H1 (cell line): ENCODE data around the gene PCTP. TPM values are rescaled to one million over a fixed set of nuclear protein-coding genes. Genes with fewer than 3 reads are reported as not detected.

ENCODE experiments used
- EP300 ChIP-seq, 2 experiments: IDR thresholded peaks; 1 replicate in 1 of 2; 2 replicates in 1 of 2; pipeline ENCODE4 v1.6.1; 2011 to 2012; ENCODE audit warnings: low read depth in 2 of 2, low read length in 2 of 2, mild to moderate bottlenecking in 2 of 2, borderline replicate concordance in 1 of 2, inconsistent platforms in 1 of 2, moderate library complexity in 1 of 2
- polyA plus RNA-seq, 7 experiments: library from polyadenylated mRNA; depleted of rRNA in 3 of 7; stranded (reverse) in 5 of 7; unstranded in 2 of 7; fragments of >200 nt in 5 of 7; fragments of 200-250 nt in 2 of 7; gene quantifications; 1 replicate in 5 of 7; 2 replicates in 1 of 7; 4 replicates in 1 of 7; pipeline versions ENCODE4 v1.2.1 to v1.2.3, GENCODE V29; 2011 to 2013; ENCODE audit warnings: missing spikeins in 2 of 7, mixed read lengths in 2 of 7
- total RNA-seq: library from RNA; stranded (reverse); fragmentation: NEBNext Ultra II Directional; extraction: Animal tissue kit (Norgen Biotek cat#: 25700); gene quantifications from 2 replicates; pipeline ENCODE4 v1.2.1, GENCODE V29; 2021

Gene PCTP
- total and polyA plus RNA-seq, 2 of the 8 experiments (the other 6 are each of a cell fraction or from before 2014, with no cell fraction given): 14.1 to 14.6 TPM

GRCh38 chr17:55777471-55777971 lies 26.7 kb downstream of the PCTP start (continued):
- no peak for TF ChIP-seq EP300 (IDR thresholded peaks at IDR 0.05; ENCODE audit: borderline replicate concordance in 1 of 2, low read depth in 2 of 2, low read length in 2 of 2)
